GM19455 (cell line): ENCODE measurements around the gene CYTH1.
"Not testable (repeated sequence)": the region's sequence is repeated elsewhere in the genome, so short reads cannot be mapped to it uniquely, and the experiment has no call there.

Experiments
- ATAC-seq: cut with Tn5 transposase; IDR thresholded peaks from one replicate; pipeline ENCODE4 v1.9.1; 2021; ENCODE audit not compliant: unreplicated experiment

The CYTH1 gene

DNA sequence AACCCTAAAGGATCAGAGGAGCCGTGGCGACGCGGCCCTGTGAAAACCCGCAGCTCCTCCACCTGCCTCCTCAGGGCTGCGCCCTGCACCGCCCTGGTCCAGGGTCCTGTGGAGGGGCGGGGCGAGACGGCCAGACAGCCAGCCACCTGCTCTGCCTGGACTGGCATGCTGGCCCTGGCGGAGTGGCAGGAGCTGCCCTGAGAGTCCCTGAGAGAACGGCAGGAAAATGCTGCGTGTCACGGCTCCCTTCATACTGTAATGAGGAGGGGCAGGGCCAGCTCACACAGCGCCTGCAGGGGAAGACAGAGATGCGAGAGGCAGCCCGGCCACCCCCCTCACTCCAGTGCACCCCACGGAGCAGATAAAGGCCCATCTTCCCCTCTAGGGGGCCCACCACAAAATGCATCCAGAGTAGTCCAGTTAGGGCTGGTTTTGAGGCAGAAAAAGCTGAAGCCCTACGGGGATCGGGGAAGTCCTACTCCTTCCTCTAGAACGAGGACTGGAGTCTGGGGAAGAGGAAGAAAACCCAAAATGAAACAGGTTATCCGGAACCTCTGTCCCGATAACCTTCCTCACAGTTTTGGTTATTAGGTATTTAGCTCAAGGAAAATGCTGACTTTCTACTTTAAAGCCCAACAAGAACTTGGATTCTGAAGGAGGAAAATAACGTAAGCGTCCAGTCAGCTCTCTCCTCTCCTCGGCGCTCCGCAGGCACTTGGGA, 107.3 kb downstream of the CYTH1 start:
- ATAC-seq = no peak

DNA sequence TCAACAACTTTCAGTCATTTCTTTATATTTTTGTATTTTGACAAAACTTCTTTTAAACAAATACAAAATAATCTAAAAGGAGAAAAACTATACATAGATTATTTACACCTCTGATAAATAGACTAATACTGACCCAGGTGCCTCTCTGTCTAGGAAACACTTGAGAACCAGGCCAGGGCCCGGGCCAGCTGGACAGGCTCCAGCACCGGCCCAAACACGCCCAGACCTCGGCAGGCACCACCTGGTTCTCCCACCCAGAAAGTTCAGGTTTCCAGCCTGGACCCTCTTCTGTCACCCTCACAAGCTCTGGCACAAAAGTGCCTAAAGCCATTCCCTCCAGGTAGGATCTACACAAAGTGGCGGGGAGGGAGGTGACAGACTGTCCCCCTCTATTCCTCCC, 107.9 kb downstream of the CYTH1 start:
- ATAC-seq = no peak

- ATAC-seq = no peak
Observed at GRCh38 chr17:78673395-78673794, 108.7 kb downstream of the CYTH1 start.

- ATAC-seq = no peak
Observed at GRCh38 chr17:78672871-78673371, 109.2 kb downstream of the CYTH1 start.

- no peak for ATAC-seq
Observed at GRCh38 chr17:78672005-78672404, 110.1 kb downstream of the CYTH1 start.

- not testable (repeated sequence) for ATAC-seq
Observed at GRCh38 chr17:78671726-78672001, 110.4 kb downstream of the CYTH1 start.

DNA sequence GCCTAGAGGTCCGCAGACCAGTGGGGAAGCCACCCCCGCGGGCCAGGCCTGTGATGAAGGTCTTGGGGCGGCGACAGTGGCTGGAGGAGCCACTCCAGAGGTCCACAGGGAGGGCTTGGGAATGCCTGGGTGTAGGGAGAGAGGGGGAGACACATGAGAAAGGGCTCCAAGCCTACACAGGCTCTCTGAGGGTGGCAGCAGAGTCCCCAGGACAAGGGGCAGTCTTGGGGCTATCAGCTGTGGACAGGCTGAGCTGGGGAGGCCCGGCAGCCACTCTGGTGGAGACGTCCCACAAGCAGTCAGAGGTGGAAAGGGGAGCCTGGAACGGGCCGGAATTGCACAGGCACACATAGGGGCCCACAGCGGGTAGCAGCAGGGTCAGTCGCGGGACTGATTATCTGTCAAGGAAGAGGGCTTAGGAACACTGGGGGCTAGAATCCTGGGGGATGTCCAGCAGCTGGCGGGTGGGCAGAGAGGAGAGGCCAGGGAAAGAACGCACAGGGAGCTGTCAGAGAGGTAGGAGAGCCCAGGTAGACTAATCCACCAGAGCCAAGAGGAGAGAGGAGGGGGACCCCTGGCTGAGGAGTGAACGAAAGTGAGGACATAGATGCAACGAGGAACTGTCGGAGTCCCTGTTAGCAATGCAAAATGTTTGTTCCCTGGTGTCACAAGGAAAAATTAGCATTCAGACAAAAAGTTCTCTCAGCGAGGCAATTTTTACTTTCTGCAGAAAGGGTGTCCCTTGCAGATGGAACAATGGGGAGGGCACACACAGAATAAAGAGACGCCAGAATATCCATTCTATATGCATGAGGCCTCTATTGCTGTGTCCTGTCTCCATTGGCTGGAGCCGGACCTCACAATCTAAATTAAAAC, 111.0 kb downstream of the CYTH1 start:
- no peak for ATAC-seq

GRCh38 chr17:78669975-78670518, 112.0 kb downstream of the CYTH1 start:
- no peak for ATAC-seq

- no peak for ATAC-seq
Observed at GRCh38 chr17:78669256-78669974, 112.7 kb downstream of the CYTH1 start.

- no peak for ATAC-seq
Observed at GRCh38 chr17:78668847-78669246, 113.2 kb downstream of the CYTH1 start.

- ATAC-seq = no peak
Observed at GRCh38 chr17:78667741-78668640, 114.1 kb downstream of the CYTH1 start.

DNA sequence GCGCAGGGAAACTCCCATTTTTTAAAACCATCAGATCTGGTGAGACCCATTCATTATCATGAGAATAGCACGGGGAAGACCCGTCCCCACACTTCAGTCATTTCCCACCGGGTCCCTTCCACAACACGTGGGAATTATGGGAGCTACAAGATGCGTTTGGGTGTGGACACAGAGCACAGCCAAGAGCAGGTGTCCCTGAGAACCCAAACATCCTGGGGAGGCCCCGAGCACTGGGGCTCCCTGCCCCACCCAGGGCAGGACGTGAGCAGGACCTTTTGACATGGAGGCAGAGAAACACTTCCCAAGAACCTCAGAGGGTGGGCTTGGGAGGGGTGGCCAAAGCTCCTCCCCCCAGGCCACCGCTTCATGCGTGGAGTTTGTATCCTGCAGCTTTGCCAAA, 115.0 kb downstream of the CYTH1 start:
- no peak for ATAC-seq

- ATAC-seq = no peak
Observed at GRCh38 chr17:78665952-78666920, 115.8 kb downstream of the CYTH1 start.

DNA sequence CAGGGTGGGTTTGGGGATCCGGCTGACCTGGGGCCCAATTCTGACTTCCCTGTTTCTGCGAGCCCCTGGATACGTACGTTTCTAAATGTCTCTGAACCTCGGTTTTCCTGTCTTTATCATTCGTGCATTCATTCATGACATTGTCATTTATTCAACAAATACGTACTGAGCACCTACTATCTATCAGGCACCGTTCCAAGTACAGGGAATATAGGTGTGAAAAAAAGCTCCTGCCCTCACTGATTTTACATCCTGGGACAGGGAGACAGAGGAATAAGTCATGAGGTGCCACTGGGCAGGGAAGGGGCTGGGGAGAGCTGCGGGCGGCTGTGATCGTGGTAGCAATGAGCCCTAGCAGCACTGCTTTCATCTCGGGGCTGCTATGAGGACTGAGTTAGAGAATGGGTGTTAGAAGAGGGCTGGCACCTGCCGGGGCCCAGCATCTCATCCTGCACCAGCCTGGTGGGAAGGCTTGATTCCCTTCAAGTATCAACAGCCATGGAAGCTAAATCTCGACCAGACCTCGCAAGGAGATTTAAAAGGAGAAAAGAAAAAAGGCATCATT, 116.6 kb downstream of the CYTH1 start:
- ATAC-seq = no peak

- no peak for ATAC-seq
Observed at GRCh38 chr17:78664476-78665386, 117.3 kb downstream of the CYTH1 start.

DNA sequence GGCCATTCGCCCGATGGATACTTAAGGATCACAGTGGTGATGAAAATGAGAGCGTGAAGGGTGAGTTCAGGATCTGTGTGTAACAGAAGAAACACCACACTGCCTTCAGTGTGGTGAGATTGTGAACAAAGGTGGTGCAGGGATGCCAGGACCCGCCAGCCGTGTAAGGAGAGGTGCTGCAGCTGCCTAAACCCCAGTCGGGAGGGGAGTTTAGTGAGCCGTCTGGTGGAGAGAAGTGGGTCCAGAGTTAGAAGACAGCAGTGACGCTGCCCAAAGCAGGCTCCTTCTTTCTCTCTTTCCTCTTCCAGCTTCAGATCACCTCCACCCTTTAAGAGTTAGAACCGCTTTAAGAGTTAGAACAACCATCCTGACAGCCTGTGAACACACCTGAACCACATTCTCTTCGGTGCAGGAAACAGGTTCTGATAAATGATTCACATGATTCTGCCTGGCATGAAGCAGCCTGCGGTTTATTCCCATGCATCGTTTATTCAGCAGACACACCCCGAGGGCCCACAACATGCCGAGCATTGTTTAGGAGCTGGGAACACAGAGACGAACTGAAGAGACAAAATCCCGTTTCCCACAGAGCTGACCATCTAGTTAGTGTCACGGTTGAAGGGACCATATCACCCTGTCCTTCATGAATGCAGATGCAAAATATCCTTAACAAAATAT, 120.8 kb downstream of the CYTH1 start:
- ATAC-seq = no peak

DNA sequence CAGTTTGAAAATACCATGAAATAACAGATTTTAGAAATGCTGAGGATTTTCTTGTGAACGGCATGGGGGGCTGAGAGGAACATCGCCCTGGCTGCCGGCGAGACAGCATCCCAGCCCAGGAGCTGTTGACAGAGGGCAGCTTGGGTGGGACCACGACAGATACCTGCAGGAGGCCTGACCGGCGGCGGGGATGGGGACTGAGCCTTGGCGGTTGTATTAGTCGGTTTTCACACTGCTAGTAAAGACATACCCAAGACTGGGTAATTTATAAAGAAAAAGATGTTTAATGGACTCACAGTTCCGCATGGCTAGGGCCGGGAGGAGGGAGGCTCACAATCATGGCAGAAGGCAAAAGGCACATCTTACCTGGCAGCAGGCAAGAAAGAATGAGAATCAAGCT, 122.5 kb downstream of the CYTH1 start:
- no peak for ATAC-seq
